Epithelial cell of esophagus (primary cell): Measurements from ENCODE around the gene COL6A5.
"Not testable (repeated sequence)": the region's sequence is repeated elsewhere in the genome, so short reads cannot be mapped to it uniquely, and the experiment has no call there.

ENCODE experiments used
- DNase-seq: peaks from one replicate; pipeline ENCODE4 v3.0.0; 2010; ENCODE audit warnings: low read depth
- H3K4me3 ChIP-seq: 2 replicates; pipeline ENCODE4 v1.5.1; 2011; ENCODE audit warnings: mild to moderate bottlenecking, low read length, control low read depth
- TF ChIP-seq, protein P1 (sequence below): IDR thresholded peaks from 2 replicates; pipeline ENCODE4 v1.5.1; 2011; ENCODE audit warnings: low read depth, mild to moderate bottlenecking, low read length, control low read depth, inconsistent platforms; ENCODE audit not compliant: insufficient read depth; ENCODE audit errors: missing control alignments

COL6A5 gene

DNA sequence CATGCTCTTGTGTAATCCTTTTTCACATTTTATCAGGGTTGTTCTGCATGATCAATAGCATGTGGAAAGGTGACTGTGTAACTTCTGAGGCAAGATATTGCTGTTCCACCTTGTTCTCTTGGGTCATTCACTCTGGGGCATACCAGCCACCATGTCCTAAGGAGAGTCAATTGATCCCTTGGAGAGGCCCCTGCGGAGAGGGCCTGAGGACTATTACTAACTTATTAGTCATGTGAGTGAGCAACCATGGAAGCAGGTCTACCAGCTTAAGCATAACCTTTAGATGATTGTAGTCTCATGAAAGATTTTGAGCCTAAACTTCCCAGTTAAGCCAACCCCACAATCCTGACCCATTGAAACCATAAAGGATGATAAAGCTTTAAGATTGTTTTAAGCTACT is 22.0 kb upstream of the COL6A5 start:
- TF ChIP-seq, protein P1, sequence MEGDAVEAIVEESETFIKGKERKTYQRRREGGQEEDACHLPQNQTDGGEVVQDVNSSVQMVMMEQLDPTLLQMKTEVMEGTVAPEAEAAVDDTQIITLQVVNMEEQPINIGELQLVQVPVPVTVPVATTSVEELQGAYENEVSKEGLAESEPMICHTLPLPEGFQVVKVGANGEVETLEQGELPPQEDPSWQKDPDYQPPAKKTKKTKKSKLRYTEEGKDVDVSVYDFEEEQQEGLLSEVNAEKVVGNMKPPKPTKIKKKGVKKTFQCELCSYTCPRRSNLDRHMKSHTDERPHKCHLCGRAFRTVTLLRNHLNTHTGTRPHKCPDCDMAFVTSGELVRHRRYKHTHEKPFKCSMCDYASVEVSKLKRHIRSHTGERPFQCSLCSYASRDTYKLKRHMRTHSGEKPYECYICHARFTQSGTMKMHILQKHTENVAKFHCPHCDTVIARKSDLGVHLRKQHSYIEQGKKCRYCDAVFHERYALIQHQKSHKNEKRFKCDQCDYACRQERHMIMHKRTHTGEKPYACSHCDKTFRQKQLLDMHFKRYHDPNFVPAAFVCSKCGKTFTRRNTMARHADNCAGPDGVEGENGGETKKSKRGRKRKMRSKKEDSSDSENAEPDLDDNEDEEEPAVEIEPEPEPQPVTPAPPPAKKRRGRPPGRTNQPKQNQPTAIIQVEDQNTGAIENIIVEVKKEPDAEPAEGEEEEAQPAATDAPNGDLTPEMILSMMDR, result no peak
- no peak overlapping the region for H3K4me3 ChIP-seq
- peak; percentile 43 for DNase-seq

DNA sequence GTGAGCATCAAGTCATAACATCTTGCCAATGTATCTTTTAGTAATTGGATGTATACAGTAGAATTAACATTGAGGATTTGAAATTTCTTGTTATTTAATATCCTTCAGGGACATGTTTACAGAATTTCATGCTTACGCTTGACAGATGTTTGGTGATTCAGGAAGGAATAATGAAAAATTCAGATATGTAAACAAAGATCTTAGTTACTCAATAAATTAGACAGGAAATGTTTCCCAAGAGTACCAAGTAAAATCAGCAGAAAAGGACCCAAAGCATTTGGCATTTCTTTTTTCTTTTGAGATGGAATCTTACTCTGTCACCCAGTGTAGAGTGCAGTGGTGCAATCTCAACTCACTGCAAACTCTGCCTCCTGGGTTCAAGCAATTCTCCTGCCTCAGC is 4.7 kb upstream of the COL6A5 start:
- TF ChIP-seq, protein P1, result no peak
- peak; percentile 34 for DNase-seq
- H3K4me3 ChIP-seq, result no peak overlapping the region

DNA sequence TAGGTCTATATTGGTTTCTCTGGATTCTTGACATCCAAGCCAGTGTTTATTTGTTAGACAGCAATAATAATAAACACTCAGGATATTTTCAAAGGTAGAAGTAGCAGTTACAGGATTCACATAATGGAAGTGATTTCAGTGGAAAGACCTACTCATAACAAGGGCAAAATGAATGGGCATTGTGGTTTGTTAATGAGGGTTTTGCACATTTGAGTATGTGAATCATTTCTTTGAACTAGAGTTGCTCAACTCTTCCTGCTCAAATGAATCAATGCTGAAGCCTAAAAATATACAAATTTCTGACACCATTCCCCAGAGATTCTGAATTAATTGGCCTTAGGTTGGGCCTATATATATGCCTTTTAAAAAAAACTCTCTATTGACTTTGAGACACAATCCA is 4.1 kb upstream of the COL6A5 start:
- DNase-seq, result peak; percentile 72
- no peak overlapping the region for H3K4me3 ChIP-seq
- TF ChIP-seq, protein P1, result no peak

DNA sequence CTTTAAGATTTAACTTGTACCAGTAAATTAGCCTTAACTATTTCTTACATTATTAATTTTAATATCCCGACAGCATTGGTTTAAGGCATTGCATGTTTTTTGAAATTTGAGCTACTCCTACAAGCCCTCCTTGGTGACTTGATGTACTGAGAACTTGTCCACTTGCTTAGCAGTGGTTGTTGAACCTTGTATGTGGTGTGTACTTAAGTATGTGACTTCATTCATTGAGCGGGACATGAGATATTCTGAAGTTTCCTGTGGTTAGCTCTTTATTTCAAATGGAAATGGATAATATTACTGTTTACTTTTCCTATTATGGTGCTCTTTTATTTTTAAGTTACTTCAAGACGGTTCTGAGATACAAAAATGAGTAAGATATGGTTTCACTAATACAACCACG is 3.6 kb upstream of the COL6A5 start:
- no peak for DNase-seq
- TF ChIP-seq, protein P1, result no peak
- H3K4me3 ChIP-seq, result no peak overlapping the region

DNA sequence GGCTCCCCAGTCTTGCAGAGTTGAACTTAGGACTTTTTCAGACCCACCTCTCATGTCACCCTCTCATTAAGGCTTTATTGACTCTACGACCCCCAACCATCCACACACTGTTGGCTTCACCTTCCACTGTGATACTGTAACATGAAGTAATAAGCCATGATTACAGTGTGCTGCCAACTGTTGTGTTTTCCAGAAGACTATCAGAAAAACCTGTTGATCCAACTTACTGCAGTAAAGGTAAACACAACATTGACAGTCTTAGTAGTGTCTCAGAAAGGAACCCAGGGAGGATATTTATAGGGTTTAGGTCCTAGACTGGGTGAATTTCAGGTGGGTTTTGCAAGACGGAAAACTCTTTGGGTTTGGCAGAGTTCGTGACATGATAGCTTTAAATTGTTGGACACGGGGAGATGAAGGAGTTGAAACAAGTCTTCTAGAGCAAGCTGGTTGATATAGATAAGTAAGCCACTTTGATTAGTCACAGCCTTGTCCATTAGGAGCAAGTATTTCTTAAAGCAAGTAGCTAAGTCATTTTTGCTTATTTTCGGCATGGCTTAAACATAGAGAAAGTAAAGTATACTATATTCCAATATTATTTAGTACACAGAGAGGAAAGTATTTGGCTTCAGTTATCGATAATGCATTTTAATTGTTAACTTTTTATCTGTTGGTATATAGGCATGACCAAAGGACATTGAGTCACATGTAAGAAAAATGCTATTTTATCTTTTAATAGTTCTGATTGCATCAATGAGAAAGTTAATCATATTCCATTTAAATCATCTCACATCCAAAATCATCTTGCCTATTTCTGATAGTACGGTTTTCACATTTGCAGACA is 2.4 kb upstream of the COL6A5 start:
- TF ChIP-seq, protein P1, result no peak
- no peak overlapping the region for H3K4me3 ChIP-seq
- DNase-seq, result no peak

DNA sequence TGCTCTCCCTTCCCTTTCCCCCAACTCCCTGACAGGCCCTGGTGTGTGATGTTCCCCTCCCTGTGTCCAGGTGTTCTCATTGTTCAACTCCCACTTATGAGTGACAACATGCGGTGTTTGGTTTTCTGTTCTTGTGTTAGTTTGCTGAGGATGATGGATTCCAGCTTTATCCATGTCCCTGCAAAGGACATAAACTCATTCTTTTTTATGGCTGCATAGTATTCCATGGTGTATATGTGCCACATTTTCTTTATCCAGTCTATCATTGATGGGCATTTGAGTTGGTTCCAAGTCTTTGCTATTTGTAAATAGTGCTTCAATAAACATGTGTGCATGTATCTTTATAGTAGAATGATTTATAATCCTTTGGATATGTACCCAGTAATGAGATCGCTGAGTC is 2.8 kb downstream of the COL6A5 start:
- DNase-seq, H3K4me3 ChIP-seq: not testable (repeated sequence)

DNA sequence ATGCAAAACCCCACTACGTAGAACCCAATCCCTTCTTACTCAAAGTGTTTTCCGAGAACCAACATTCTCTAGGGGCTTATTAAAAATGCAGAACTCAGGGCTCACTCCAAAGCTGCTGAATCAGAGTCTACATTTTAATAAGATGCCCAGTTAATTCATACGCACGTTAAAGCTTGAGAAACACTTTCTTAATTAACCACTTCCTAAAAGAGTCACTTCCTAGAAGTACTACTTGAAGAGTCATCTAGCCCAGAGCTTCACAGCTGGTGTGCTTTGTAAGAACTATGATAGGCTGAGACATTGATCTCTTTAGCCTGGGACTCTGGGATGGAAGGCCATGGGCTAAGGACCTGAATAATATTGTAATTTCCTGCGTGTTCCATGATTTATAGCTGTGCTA is 9.0 kb downstream of the COL6A5 start:
- TF ChIP-seq, protein P1, result no peak
- no peak overlapping the region for H3K4me3 ChIP-seq
- peak; percentile 14 for DNase-seq

DNA sequence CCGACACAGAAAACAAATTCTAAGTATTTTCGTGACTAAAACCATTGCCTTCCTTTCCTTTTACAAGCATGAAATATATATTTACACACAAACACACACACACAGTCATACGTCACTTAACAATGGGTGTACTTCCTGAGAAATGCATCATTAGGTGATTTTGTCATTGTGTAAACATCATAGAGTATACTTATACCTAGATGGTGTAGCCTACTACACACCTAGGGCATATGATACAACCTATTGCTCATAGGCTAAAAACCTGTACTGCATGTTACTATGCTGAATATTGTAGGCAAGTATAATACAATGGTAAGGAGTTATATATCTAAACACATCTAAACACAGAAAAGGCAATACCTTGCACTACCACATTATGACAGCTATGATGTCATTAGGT is 28.6 kb downstream of the COL6A5 start:
- peak; percentile 51 for DNase-seq

More for the DNA sequence above, 28.6 kb downstream of the COL6A5 start:
- H3K4me3 ChIP-seq, result no peak overlapping the region
- TF ChIP-seq, protein P1, result no peak
